Psoas muscle (tissue), 8 donors: ENCODE measurements around the gene DLX5. TPM values are rescaled to one million over a fixed set of nuclear protein-coding genes. Genes with fewer than 3 reads are reported as not detected.

Source experiments
- ATAC-seq, 4 donors: fragments of 200-7000 bp; cut with Tn5 transposase; one replicate each; pipeline ENCODE4 v1.9.1; 2020; ENCODE audit warnings: moderate library complexity in 3 of 4, mild to moderate bottlenecking in 2 of 4
- DNase-seq, 2 donors: peaks; one replicate each; pipeline ENCODE4 v3.0.0-alpha.2; 2020
- H3K27ac ChIP-seq: fragments of 200-600 bp; one replicate; pipeline ENCODE4 v1.8.0; 2022
- H3K27me3 ChIP-seq, 3 donors: fragments of 200-600 bp in 1 of 3; one replicate each; pipeline versions ENCODE4 v1.6.1 to v1.8.0; 2013 to 2022; ENCODE audit warnings: low read length in 2 of 3, mild to moderate bottlenecking in 2 of 3, moderate library complexity in 1 of 3; ENCODE audit not compliant: insufficient read depth in 3 of 3
- H3K36me3 ChIP-seq, 2 donors: fragments of 200-600 bp in 1 of 2; one replicate each; pipeline versions ENCODE4 v1.6.1 to v1.8.0; 2013 to 2022; ENCODE audit warnings: low read depth in 1 of 2, mild to moderate bottlenecking in 1 of 2, moderate library complexity in 1 of 2; ENCODE audit not compliant: insufficient read depth in 1 of 2
- H3K4me1 ChIP-seq: fragments of 200-600 bp; one replicate; pipeline ENCODE4 v1.8.0; 2022
- H3K4me3 ChIP-seq: fragments of 200-600 bp; one replicate; pipeline ENCODE4 v1.8.0; 2022; ENCODE audit warnings: mild to moderate bottlenecking
- H3K9me3 ChIP-seq: fragments of 200-600 bp; one replicate; pipeline ENCODE4 v1.8.0; 2022
- WGBS, 3 donors: extraction: QIAGEN DNeasy Blood & Tissue Kit; methylation state at CpG; one replicate each; pipeline versions ENCODE4 v1.1.6 to v1.1.7; 2013; 5-methylcytosine and 5-hydroxymethylcytosine counted together
- intact Hi-C, 2 donors: fragments of 100-400 bp; cut with DNase I; formaldehyde crosslinking; loops; one replicate each; pipeline versions ENCODE4 v1.11.0 to v1.14.2; 2022
- polyA plus RNA-seq, 3 donors: library from polyadenylated mRNA; stranded (reverse); fragments of 200-250 nt; gene quantifications; one replicate each; pipeline ENCODE4 v1.2.3, GENCODE V29; 2013
- total RNA-seq, 4 donors: library from RNA; stranded (reverse); fragmentation: NEBNext Ultra II Directional in 2 of 4; extraction: Animal tissue kit (Norgen Biotek cat#: 25700) in 2 of 4; gene quantifications; one replicate each; pipeline versions ENCODE4 v1.2.1 to v1.2.4, GENCODE V29; 2021 to 2023
- TF ChIP-seq, protein P1 (sequence below): fragments of 200-600 bp; IDR thresholded peaks from one replicate; pipeline ENCODE4 v1.8.0; 2022; ENCODE audit warnings: antibody characterized with exemption
- donor health status: healthy with polysubstance abuse.
- donor health status: DM: no; HTN: no; CAD: no; lungs with moderate emphysema.
- donor health status: Bipolar disorder and iron deficiency.
- donor health status: healthy.
- donor health status: DM: yes; HTN: yes; CAD: no.
- donor health status: DM: no; HTN: no; CAD: no.
- donor health status: DM: no; HTN: no; CAD: no.
- donor health status: DM: yes; HTN: yes; CAD: no.

Gene DLX5
- total and polyA plus RNA-seq, 7 donors: not detected

DNA sequence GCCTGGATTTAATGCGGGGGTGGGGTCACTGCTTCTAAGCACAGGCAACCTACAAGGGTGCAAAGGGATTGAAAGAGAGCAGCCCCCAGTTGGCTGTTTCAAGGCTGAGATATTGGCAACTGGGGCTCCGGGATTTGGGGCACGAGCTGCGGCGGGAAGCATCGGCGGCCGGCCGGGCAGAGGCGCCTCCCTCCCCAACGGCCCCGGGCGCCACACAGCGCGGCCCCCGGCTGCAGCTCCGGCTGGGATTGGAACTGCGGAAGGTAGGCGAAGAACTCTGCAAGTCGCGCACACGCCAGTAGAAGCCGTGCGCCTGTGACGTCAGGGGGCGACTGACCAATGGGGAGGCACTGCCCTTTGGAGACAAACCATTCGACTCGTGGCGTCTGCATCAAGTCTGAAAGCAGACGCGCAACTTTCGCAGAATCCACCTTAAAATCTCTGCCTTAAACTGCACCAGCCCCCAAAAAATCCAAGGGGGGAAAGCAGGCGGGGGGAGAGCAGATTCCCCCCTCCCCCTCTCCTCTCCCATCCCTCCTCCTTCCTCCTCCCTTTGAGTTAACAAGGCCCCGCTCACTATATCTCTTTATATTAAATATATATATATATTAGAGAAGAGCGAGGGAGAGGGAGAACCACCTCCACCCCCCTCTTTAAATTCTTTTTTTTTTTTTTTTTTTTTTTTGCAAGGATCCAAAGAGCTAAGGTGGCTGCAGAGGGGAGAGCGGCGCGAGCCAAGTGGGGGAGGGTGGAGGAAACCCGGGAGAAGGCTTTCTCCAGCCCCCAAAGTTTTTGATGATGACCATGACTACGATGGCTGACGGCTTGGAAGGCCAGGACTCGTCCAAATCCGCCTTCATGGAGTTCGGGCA, 19.2 kb downstream of the DLX5 start, which contains the start of gene DLX6:
TSS of gene DLX6 (plus strand) at position 371 of the 872 bp plus-strand sequence. CDS start at position 796, 425 bp downstream.
- intact Hi-C loops: no loop called here
- TF ChIP-seq, protein P1, sequence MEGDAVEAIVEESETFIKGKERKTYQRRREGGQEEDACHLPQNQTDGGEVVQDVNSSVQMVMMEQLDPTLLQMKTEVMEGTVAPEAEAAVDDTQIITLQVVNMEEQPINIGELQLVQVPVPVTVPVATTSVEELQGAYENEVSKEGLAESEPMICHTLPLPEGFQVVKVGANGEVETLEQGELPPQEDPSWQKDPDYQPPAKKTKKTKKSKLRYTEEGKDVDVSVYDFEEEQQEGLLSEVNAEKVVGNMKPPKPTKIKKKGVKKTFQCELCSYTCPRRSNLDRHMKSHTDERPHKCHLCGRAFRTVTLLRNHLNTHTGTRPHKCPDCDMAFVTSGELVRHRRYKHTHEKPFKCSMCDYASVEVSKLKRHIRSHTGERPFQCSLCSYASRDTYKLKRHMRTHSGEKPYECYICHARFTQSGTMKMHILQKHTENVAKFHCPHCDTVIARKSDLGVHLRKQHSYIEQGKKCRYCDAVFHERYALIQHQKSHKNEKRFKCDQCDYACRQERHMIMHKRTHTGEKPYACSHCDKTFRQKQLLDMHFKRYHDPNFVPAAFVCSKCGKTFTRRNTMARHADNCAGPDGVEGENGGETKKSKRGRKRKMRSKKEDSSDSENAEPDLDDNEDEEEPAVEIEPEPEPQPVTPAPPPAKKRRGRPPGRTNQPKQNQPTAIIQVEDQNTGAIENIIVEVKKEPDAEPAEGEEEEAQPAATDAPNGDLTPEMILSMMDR: no peak
- Histone ChIP-seq H3K4me1 (peaks cover 11% of the 10 kb centered on the region), H3K27me3 (peaks cover 3 to 99% (median 50%) of the 10 kb centered on the region in 3 donors), H3K36me3 (no peaks in the 10 kb centered on the region), H3K4me3 (peak within 1 kb of the TSS; percentile 55), H3K27ac (no peak within 1 kb of the TSS), H3K9me3 (no peaks in the 10 kb centered on the region)
- DNase-seq (no peak), ATAC-seq (peak in 1 of 4 donors; percentile 44)
- WGBS, 3 donors: 1 to 2% (median 1%) methylated on average over 43 to 44 of the region's 44 CpGs

- no peaks in the 10 kb centered on the region for H3K36me3 ChIP-seq
- H3K27ac ChIP-seq: no peak overlapping the region
- peak overlapping the region; percentile 55 for H3K4me3 ChIP-seq
- 7 to 9% (median 9%) methylated on average over 20 of the region's 20 CpGs for WGBS, 3 donors
- peaks cover 3 to 99% (median 50%) of the 10 kb centered on the region in 3 donors for H3K27me3 ChIP-seq
- H3K9me3 ChIP-seq: no peaks in the 10 kb centered on the region
- H3K4me1 ChIP-seq: peaks cover 11% of the 10 kb centered on the region
- TF ChIP-seq, protein P1: no peak
- intact Hi-C loops: no loop called here
- no peak for DNase-seq
- ATAC-seq: no peak
Observed at GRCh38 chr7:97004247-97005182, 20.1 kb downstream of the DLX5 start.

GRCh38 chr7:97003262-97004246, 21.1 kb downstream of the DLX5 start:
- 4 to 6% (median 6%) methylated on average over 49 of the region's 49 CpGs for WGBS, 3 donors
- no peak for ATAC-seq
- H3K36me3 ChIP-seq: no peaks in the 10 kb centered on the region
- no peak for DNase-seq
- peaks cover 11% of the 10 kb centered on the region for H3K4me1 ChIP-seq
- no peaks in the 10 kb centered on the region for H3K9me3 ChIP-seq
- TF ChIP-seq, protein P1: no peak
- peaks cover 7 to 100% (median 56%) of the 10 kb centered on the region in 3 donors for H3K27me3 ChIP-seq
- intact Hi-C loops: no loop called here
- no peak overlapping the region for H3K4me3 ChIP-seq
- H3K27ac ChIP-seq: no peak overlapping the region
